22Rv1 (cell line): ENCODE results near the gene BEND7.

Experiments used
- H3K27ac ChIP-seq: fragments of 450-650 bp; 2 replicates; pipeline ENCODE4 v1.5.1; 2017
- CTCF ChIP-seq: fragments of 450-650 bp; IDR thresholded peaks from 2 replicates; pipeline ENCODE4 v1.5.1; 2017; ENCODE audit warnings: mild to moderate bottlenecking
- ZFX ChIP-seq: fragments of 450-650 bp; IDR thresholded peaks from 2 replicates; pipeline ENCODE4 v1.6.1; 2017; ENCODE audit warnings: antibody characterized with exemption, borderline replicate concordance

Gene BEND7

GRCh38 chr10:13420532-13421307 lies 108.1 kb downstream of the BEND7 start:
- no peak overlapping the region for H3K27ac ChIP-seq
- no peak for TF ChIP-seq ZFX
- no peak for TF ChIP-seq CTCF

GRCh38 chr10:13417459-13418126 lies 111.2 kb downstream of the BEND7 start:
- TF ChIP-seq ZFX (no peak), CTCF (no peak)
- no peak overlapping the region for H3K27ac ChIP-seq

GRCh38 chr10:13416760-13417159 lies 112.1 kb downstream of the BEND7 start:
- TF ChIP-seq ZFX (no peak), CTCF (no peak)
- H3K27ac ChIP-seq = no peak overlapping the region

- TF ChIP-seq ZFX = no peak
- peak; percentile 24; the same call in 1 of the 2 replicates for TF ChIP-seq CTCF
- no peak overlapping the region for H3K27ac ChIP-seq
Observed at GRCh38 chr10:13414855-13415254, 114.0 kb downstream of the BEND7 start.

- TF ChIP-seq ZFX (no peak), CTCF (no peak)
- no peak overlapping the region for H3K27ac ChIP-seq
Observed at GRCh38 chr10:13414137-13414536, 114.7 kb downstream of the BEND7 start.

GRCh38 chr10:13412894-13413293 lies 115.9 kb downstream of the BEND7 start:
- H3K27ac ChIP-seq = no peak overlapping the region
- TF ChIP-seq CTCF = no peak

- TF ChIP-seq CTCF (no peak), ZFX (no peak)
- no peak overlapping the region for H3K27ac ChIP-seq
Observed at GRCh38 chr10:13404791-13405190, 124.0 kb downstream of the BEND7 start.
